NCI-H526 treated with DMSO at 0.1 percent for 48 hours (cell line): ENCODE results near the gene SLC2A5.
"Not testable (repeated sequence)": the region's sequence is repeated elsewhere in the genome, so short reads cannot be mapped to it uniquely, and the experiment has no call there.

ENCODE experiments used
- DNase-seq: peaks from one replicate; lab custom pipeline; 2025; lab: John Stamatoyannopoulos, UW

Gene SLC2A5

DNA sequence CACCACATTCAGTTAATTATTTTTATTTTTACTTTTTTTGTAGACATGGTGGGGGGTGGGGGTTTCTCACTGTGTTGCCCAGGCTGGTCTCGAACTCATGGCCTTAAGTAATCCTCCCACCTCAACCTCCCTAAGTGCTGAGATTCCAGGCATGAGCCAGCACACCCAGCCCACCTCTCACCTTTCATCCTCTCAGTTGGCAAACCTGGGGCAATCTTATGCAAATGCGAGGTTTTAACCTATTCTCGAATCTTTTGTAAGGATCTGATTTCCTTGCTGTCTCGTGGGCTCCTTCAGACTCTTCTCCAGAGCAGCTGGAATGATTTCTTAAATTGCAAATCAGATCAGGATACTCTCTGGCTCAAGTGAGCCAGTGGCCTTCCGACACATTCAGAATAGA lies 36.1 kb downstream of the SLC2A5 start:
- no peak for DNase-seq

DNA sequence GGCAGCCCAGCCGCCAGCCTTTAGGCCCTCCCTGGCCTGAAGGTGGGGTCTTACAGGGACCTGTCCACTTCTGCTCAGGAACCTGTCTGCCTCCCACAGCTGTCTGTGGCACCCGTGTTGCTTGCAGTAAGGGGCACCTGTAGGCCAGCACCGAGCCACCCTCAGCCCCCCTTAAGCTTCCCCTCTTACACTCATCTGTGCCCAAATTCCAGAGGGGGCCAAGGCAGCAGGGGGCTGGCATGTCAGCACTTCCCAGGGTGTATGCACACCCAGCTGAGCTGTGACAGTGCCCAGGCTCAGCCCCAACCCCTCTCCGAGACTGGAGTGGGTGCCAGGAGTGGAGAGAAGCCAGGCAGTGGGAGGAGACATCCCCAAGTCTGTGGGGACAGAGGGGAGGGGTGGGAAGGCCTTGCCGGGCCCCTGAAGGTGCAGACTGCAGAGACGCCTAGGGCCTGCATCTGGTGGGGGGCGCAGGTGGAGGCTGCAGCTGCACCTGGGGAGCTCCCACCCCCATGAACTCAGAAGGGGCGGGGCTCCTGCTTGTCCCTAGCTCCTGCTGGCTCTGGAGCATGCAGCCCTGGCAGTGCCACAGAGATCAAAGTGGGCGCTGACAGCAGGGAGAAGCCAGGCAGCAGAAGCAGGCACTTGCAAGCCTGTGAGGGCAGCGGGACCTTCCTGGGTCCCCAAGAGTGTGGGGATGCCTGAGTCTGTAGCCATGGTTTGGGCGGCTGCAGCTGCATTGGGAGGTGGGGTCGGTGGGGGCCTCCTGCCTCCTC lies 37.8 kb downstream of the SLC2A5 start:
- DNase-seq: no peak

DNA sequence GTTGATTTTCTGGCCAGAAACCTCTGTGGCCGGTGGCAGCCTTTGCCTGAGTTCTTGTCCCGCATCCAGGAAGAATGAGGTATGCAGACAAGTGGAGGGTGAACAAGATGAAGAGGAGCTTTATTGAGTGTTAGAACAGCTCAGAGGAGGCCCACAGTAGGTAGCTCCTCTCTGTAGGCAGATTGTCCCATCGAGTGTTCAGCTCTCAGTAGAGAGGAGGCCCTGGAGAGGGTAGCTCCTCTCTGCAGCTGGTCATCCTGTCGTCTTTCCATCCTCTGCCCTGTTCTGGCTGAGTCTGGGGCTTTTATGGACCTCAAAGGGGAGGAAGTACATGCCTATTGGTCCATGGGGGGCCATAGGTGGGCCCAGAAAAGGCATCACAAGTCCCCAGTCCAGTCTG lies 38.4 kb downstream of the SLC2A5 start:
- not testable (repeated sequence) for DNase-seq

DNA sequence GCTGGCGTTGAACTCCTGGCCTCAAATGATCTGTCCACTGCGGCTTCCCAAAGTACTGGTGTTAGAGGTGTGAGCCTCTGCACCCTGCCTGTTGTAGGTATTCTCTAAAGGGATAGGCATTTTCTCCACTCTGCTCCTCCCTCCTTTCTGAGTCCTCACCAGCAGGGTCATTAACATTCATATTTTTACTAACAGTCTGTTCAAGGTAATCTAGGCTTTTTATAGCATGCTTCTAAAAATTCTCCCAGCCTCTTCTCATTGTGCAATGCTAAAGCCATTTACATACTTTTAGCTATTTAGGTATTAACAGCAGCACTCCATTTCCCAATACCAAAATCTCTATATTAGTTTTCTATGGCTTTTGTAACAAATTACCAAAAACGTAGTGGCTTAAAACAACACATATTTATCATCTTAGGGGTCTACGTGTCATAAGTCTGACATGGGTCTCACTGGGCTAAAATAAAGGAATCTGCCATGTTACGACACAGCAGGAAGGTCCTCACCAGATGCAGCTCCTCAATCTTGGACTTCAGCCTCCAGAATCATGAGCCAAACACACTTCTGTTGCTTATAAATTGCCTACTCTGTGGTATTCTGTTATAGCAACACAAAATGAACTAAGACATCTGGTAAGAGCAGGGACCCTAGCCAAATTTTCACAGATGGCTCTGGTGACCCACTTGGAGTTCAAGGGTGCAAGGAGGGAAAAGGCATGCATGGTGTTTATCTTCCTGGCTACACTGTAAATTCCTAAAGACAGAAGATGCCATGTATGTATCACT lies 40.3 kb downstream of the SLC2A5 start:
- DNase-seq: no peak

DNA sequence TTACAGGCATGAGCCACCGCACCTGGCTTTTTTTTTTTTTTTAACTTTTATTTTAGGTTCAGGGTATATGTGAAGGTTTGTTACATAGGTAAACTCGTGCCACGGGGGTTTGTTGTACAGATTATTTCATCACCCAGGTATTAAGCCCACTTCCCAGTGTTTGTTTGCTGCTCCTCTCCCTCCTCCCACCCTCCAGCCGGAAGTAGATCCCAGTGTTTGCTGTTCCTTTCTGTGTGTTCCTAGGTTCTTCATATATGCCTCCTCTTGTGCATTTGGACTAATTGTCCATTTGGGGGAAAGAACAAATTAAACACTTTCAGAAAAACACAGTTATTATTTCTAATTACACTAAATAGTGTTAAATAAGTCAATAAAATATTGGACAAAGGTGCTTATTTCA lies 42.1 kb downstream of the SLC2A5 start:
- DNase-seq: no peak

DNA sequence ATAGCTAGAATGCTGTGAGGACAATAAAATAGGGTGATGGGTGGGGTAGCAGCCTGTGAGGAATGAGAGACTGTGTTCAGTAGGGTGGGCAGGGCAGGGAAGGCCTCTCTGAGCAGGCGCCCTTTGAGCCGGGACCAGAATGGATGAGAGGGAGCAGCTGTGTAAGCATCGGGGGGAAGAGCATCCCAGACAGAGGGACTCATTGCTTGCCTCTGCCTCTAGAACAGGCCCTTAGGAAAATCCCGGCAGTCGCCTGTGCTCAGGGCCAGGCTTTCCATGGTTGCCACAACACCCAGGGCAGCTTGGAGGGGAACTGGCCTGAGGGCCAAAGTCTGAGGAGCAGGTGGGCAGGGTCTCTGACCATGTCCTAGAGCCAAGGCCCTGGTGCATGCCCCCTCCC lies 44.0 kb downstream of the SLC2A5 start:
- DNase-seq: no peak

DNA sequence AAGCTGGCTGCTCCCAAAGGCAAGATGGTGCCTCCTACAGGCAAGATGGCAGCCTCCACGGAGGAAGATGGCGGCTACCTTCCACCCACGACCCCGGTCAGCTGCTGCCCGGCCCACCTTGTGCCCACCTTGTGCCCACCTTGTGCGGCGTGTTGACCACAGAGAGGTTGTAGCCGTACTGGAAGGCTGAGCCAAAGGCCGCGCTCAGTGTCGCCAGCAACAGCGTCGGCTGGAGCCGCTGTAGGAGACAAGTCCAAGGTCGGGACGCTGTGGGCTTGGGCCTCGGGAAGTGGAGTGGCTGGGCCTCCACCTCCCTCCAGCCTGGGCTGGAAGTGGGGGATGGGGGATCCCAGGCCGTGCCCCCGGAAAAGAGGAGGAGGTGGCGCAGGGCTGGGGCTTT lies 44.6 kb downstream of the SLC2A5 start:
- DNase-seq: no peak

DNA sequence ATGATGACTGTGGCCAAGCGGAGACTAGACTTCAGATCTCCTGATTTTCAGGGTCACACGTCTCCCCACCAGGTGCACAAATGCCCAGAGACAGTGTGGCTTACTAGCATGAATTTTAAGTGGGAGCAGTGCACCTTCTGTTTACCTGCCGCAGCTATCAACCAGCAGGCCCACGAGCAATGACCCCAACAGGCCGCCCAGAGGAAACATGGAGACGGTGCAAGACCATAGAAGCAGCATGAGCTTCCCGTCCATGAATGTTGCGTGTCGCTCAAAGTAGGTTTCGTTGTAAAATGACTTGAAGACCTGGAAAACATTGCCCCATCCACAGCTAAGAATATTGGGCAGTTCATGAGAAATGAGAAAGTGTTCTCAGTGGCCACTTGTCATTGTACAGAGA lies 46.7 kb downstream of the SLC2A5 start:
- DNase-seq: no peak

DNA sequence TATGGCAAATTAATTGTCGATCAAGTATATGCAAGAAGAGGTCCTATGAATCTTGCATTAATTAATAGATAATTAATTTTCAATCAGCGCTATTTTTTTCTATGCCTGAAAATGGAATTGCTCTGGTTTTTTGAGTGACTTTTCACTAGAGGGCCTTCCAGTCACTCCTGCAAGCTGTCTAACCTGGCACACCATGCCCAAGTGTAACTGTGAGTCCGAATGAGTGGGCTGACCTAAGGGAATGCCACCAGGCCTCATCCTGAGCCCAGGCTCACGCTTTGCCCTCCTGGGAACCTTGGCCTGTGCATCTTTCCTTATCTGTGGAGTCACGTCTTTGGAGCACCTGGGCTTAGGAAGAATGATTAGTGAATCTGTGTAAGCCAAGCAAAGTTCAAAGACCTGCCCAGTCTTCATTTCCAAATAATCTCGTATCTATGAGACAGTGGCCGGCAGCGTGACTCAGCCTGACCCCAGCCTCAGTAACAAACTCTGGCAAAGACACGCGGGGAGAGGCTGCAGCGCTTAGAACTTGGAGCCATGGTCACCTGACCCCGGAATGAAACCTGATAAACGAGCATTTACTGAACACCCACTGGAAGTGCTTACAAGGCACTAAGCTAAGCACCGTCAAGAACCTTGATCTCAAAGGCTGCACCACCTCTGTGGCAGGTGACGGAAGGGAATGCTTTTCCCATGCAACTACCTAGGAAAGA lies 47.3 kb downstream of the SLC2A5 start:
- DNase-seq: not testable (repeated sequence)

DNA sequence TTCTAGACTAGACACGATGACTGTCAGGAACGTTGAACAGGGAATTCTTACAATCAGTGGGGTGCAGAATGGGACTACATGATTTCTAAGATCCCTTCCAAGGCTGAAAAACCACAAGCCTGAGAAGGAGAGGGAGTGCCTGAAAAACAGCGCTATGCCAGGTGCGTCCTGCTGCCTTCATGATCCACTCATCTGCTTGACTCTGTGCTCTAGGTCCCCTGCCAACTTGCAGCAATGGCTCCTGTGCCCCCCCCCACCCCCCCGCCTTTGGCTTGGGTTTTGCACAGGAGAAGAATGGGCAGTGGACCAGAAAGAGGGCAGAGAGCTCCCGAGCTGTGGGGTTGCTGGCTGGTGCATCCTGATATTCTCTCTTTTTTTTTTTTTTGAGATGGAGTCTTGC lies 49.1 kb downstream of the SLC2A5 start:
- no peak for DNase-seq

DNA sequence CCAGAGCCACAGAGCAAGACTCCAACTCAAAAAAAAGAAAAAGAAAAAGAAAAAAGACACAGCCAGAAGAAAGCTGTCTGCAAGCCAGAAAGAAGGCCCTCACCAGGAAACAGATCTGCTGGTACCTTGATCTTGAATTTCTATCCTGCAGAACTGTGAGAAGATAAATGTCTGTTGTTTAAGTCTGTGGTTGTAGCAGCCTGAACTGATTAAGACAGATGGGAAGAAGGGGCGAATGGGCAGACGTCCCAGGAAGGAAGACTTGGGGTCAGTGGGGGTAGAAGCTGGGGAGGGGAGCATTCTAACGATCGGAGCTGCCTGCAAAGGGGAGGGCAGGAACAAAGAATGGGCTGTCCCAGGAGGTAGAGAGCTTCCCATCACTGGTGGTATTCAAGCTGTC lies 49.5 kb downstream of the SLC2A5 start:
- DNase-seq: no peak

DNA sequence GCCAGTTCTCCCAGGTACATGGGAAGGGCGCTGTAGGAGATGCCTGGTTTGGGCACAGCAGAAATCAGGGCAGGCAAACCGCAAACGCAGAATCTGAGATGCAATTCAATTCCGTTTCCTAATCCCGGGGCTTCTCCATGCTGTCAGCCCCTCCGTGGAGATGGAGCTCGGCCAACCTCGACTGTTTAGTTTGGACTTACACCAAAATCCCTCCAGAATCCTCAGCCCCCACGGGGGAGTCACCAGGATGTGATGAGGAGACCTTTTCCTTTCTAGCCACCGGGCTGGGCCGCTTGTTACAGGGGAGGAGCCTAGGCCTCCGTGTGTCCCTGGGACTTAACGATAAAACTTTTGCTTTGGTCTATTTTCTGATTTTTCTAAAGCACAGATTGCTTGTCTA lies 51.1 kb downstream of the SLC2A5 start:
- DNase-seq: no peak

DNA sequence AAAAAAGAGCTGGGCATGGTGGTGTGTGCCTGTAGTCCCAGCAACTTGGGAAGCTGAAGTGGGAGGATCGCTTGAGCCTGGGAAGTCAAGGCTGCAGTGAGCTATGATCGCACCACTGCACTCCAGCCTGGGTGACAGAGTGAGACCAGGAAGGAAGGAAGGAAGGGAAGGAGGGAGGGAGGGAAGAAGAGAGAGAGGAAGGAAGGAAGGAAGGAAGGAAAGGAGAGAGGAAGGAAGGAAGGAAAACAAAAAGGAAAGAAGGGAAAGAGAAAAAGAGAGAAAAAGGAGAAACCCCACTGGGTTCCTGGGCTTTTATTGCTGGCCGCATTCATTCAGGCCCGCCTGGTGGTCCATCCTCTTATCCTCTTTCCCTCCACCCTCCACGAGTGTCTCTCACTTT lies 53.0 kb downstream of the SLC2A5 start:
- DNase-seq: no peak

DNA sequence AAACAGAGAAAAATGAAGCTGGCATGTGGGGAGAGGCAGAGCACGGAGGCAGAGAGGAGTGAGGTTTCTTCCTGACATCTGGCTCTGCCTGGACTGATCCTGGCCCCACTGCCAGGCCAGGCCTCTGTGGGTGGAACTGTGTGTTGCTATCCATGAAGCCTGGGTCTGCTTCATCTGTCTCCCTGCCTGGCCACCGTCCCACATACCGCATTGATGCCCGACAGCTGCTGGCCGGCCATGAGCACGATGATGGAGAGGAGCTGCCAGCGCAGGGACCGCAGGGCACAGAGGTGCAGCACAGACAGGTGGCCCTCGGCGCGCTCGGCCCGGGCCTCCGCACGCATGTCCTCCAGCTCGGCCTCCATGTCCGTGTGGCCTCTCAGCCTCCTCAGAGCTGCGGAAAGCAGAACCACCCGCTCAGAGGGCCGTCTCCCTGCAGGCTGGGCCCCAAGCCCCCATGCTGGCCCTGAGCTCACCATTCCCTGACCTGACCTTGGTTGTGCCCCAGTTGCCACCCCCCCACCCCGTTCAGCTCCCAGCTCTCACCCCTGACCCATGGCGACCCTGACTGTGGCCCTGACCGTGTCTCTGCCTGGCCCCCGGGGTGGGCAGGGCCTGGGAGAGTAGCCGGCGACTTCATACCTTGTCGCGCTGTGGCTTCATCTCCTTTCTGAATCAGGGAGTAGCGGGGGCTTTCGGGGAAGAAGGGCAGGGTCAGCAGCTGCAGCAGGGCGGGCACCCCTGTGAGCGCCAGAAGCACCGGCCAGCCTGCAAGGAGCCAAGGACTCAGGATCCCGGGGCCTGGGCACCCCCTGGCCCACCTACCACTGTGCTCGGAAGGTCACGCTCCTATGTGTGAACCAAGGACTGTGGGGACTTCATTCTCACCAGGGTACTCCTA lies 54.7 kb downstream of the SLC2A5 start:
- no peak for DNase-seq

DNA sequence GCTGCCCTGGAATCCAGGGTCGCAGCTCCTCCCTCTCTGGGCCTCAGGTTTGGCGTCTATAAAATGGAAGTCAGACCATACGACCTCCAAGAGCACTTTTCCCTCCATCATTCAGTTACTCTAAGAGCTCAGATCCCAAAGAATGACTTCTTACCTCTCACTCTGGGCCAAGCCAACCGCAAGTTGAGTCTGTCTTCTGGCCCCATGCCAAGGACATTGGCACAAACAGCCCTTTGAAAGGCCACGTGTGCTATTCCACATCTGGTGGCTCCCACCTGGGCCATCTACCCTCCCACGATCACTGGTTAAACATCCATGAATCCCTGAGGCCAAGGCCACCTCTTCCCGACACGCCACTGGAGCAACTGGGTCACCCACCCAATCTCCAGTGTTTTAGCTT lies 55.6 kb downstream of the SLC2A5 start:
- DNase-seq: no peak

DNA sequence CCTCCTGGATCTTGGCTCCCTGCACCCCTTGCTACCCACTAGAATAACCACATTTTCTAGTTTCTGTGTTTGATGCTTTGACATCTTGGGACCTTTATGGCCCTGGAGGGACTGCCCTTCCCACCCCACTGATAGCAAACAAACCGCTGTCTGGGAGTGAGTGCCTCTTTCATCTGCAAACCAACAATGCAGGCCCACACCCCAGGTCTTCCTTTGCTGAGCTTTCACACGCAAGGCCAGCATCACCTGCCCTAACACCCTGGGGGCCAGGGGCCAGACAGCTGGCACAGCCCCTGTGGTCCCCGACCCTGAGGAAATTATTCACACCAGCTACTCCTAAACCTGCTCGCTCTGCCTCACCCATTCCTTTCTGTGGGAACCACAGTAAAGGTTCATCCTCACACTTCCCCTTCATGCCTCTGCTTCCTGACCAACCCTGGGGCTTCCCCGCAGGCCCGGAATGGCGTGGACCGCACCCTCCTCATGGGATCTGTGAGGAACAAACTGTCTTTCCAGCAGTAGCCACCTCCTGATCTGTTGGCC lies 58.6 kb downstream of the SLC2A5 start:
- no peak for DNase-seq

DNA sequence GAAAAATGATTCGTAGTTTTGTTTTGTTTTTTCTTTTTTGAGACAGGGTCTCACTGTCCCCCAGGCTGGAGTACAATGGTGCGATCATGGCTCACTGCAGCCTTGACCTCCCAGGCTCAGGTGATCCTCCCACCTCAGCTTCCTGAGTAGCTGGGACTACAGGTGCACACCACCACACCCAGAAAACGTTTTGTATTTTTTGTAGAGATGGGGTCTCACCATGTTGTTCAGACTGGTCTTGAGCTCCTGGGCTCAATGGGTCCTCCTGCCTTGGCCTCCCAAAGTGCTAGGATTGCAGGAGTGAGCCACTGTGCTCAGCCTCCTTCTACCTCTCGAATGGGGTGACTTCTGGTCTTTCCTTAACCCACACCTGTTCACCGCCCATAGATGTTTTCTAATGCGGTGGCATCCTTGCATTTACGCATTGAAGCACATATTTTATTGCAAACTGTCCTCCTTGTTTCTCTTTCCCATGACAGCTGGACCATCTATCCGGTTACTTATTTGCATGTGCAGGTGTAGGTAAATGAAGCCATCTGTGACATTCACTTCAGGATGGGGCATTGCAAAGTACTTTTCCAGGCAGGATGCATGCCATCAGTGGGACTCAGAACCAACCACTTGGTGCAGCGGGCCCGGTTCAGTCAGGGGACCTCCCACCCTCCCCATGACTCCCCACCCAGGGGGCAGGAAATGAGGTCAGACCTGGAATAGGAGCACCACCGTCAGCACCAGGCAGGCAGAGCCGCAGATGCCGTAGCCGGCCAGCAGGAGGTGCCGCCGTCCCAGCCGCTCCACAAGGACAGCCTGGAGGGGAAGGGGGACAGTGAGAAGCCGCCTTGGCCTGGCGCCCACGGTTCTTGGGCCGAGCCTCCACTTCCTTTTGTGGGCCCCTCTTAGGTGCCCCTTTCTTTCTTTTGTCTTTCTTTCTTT lies 59.7 kb downstream of the SLC2A5 start:
- DNase-seq: peak; percentile 99

DNA sequence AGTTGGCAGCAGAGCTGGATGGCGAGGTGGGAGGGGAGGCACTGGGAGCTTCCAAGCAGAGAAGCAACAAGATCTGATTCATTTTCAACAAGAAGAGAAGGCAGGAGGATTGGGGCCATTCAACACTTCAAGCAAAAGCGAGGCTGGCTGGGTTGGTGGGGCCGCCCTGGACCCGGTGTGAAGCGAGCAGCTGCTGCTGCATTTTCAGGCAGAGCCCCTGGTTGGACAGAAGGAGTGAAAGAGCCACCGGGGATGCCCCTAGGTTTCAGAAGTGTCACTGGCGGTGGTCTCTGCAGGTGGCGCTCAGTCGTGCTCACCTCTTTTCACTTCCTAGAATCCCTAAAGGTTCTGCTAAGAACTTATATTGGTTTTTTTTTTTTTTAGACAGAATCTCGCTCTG lies 61.2 kb downstream of the SLC2A5 start:
- DNase-seq: no peak

DNA sequence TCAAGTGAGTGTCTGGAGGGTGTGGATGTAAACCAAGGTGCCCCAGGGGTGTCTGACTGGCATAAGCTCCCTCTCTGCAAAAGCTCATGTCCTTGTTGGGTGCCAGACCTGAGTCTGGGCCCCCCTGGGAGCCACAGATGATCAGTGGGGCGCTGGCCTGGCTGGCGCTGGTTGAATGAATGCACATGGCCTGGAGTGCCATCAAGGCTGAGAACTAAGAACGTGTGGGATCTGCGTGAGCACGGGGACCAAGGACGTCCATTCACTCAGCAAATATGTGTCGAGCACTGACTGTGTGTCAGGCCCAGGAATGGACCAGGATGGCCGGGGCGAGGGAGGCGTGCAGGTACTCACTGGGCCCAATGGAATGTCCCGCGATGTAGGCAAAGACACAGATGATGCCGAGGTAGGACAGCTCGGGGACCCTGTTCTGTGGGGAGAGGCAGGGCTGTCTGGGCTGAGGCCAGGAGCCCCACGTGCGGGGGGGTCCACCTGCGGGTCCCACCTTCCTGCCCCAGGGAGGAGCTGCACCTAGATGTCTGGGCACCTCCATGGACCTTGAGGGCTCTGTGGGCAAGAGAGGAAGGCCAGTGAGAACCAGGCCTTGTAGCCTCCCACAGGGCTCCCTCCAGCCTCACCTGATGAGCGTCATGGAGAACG lies 62.3 kb downstream of the SLC2A5 start:
- no peak for DNase-seq

DNA sequence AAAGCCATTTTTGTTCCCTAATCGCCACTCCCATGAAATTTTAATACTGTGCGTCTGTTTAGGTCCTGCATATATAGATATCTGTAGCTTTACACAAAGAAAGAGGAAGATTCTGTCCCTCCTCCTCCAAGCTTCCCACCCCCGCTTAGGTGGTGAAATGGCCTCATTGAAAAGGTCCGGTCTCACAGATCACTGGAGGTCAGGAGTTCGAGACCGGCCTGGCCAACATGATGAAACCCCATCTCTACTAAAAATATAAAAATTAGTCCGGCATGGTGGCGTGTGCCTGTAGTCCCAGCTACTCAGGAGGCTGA lies 64.1 kb downstream of the SLC2A5 start:
- DNase-seq: no peak
